Measurements from ENCODE around the gene RAB33B.

DNA sequence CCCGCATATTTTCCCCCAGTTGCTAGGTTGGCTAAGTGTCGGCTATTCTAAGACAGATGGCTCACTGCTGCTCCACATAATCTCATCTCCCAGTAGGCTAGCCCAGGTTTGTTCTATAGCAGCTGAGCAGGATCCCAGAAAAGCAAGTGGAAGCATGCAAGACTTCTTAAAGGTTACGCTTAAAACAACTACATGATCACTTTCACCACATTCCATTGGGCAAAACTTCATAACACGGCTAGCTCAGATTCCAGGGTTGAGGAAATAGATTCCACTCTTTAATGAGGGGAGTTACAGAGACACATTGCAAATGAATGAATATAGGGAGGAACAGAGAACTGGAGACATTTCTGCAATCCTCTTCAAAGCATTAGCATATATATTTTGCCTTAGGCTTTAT, 12.9 kb upstream of the RAB33B start:
- TF ChIP-seq BCL6B (tag by site-specific recombination; IDR thresholded peaks at IDR 0.05) (no peak), GLI4 (tag by site-specific recombination; IDR thresholded peaks at IDR 0.05) (no peak), CTCF (tag by site-specific recombination; IDR thresholded peaks at IDR 0.05) (no peak), ZNF133 (tag by site-specific recombination; IDR thresholded peaks at IDR 0.05) (no peak), ELK4 (IDR thresholded peaks at IDR 0.05; ENCODE audit: borderline replicate concordance, low read depth, low read length) (no peak), ZNF274 (IDR thresholded peaks at IDR 0.05; ENCODE audit: low read length) (no peak), ZNF274 (tag by site-specific recombination; IDR thresholded peaks at IDR 0.05; ENCODE audit: borderline replicate concordance) (no peak), ZNF830 (tag by site-specific recombination; IDR thresholded peaks at IDR 0.05; ENCODE audit: low read depth) (no peak), REPIN1 (tag by site-specific recombination; IDR thresholded peaks at IDR 0.05; ENCODE audit: low read depth) (no peak), ZNF292 (tag by site-specific recombination; IDR thresholded peaks at IDR 0.05; ENCODE audit: borderline replicate concordance, low read depth) (no peak), ZBTB7A (tag by site-specific recombination; IDR thresholded peaks at IDR 0.05; ENCODE audit: low read depth) (no peak), ZBTB26 (tag by site-specific recombination; optimal IDR thresholded peaks at IDR 0.05) (no peak)
- TF ChIP-seq, protein P1, sequence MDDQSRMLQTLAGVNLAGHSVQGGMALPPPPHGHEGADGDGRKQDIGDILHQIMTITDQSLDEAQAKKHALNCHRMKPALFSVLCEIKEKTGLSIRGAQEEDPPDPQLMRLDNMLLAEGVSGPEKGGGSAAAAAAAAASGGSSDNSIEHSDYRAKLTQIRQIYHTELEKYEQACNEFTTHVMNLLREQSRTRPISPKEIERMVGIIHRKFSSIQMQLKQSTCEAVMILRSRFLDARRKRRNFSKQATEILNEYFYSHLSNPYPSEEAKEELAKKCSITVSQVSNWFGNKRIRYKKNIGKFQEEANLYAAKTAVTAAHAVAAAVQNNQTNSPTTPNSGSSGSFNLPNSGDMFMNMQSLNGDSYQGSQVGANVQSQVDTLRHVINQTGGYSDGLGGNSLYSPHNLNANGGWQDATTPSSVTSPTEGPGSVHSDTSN (CRISPR knock-in tag; IDR thresholded peaks at IDR 0.05): no peak
